ENCODE measurements around the gene PLCB3.
"Not testable (repeated sequence)": the region's sequence is repeated elsewhere in the genome, so short reads cannot be mapped to it uniquely, and the experiment has no call there.

Gene PLCB3

DNA sequence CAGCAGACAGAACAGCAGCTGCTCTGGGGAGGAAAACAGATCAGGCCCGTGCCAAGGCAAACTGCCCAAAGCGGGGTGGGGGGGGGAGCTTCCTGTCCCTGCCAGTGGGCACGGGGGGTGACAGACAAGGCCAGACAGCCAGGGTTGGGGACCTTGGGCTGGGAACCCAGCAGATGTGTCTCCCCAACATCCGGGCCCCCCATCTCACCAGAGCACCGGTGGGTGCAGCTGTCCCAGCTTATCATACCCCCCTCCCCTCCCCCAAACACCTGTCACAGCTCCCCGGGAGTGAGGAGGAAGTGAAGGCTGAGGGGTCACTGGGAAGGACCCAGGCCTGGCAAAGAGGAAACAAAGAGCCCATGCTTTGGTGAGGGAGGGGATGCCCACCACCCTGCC is 5.9 kb upstream of the PLCB3 start:
- TF ChIP-seq, protein P1, sequence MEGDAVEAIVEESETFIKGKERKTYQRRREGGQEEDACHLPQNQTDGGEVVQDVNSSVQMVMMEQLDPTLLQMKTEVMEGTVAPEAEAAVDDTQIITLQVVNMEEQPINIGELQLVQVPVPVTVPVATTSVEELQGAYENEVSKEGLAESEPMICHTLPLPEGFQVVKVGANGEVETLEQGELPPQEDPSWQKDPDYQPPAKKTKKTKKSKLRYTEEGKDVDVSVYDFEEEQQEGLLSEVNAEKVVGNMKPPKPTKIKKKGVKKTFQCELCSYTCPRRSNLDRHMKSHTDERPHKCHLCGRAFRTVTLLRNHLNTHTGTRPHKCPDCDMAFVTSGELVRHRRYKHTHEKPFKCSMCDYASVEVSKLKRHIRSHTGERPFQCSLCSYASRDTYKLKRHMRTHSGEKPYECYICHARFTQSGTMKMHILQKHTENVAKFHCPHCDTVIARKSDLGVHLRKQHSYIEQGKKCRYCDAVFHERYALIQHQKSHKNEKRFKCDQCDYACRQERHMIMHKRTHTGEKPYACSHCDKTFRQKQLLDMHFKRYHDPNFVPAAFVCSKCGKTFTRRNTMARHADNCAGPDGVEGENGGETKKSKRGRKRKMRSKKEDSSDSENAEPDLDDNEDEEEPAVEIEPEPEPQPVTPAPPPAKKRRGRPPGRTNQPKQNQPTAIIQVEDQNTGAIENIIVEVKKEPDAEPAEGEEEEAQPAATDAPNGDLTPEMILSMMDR (IDR thresholded peaks at IDR 0.05; ENCODE audit: low read depth, low read length): no peak
- Histone ChIP-seq H3K36me3 (peaks cover 29% of the 10 kb centered on the region), H3K4me3 (ENCODE audit: low read depth, low read length) (peak overlapping the region; percentile 61), H3K9me3 (ENCODE audit: severe bottlenecking) (no peaks in the 10 kb centered on the region), H3K27me3 (ENCODE audit: insufficient read depth, low read depth, severe bottlenecking) (no peaks in the 10 kb centered on the region), H3K27ac (peak overlapping the region; percentile 89)
- no peak for DNase-seq

DNA sequence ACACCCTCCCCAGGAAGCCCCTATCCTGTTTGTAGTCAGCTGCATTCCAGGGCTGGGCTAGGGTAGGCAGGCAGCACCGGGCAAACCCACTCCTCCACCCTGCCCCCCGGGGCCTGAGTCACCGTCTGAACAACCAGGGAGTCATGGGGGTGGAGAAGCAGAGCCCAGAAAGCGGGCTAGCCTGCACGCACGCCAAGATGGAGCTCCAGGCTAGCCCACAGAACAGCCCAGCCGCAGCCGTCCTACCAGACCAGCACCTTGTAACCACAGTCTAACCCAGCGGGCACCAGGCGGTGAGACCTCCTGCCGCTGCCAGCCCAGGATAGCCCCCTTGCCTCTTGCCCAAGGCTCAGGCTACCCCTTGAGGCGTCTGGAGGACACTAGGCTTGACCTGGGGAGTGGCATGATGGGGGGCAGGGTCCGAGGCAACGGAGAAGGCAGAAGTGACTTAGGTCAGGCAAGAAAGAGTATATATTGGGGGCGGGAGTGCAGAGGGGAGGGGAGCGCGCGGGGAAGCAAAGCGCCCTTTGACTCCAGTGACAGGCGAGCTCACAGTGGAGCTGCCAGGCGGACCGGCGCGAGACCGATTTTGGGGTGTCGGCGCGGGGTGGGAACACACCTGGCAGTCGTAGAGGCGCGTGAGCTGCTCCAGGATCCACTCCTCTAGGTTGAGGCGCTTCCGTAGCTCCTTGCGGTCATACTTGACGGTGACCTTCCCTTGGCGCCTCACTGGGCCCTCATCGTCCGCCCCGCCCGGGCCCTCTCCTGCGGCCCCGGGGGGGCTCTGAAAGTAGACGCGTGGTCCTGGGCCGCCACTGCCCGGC is 5.3 kb upstream of the PLCB3 start:
- Histone ChIP-seq H3K36me3 (peaks cover 29% of the 10 kb centered on the region), H3K9me3 (ENCODE audit: severe bottlenecking) (no peaks in the 10 kb centered on the region), H3K27me3 (ENCODE audit: insufficient read depth, low read depth, severe bottlenecking) (no peaks in the 10 kb centered on the region), H3K4me3 (ENCODE audit: low read depth, low read length) (peak overlapping the region; percentile 61), H3K27ac (peak overlapping the region; percentile 89)
- TF ChIP-seq, protein P1 (IDR thresholded peaks at IDR 0.05; ENCODE audit: low read depth, low read length): no peak
- DNase-seq: peak; percentile 45

DNA sequence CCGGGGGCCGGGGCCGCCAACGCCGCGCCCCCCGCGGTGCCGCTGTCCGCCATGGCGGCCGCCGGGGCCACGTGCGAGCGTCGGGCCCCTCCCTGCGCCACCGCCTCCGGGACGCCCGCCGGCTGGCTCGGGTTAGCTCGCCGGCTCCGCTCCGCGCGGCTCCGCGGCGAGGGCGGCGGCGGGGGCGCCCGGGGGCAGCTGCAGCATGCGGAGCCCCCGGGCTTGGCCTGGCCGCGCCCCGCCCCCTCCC is 4.8 kb upstream of the PLCB3 start:
- H3K4me3 ChIP-seq (ENCODE audit: low read depth, low read length): peak overlapping the region; percentile 61
- H3K9me3 ChIP-seq (ENCODE audit: severe bottlenecking); H3K27me3 ChIP-seq (ENCODE audit: insufficient read depth, low read depth, severe bottlenecking); DNase-seq: not testable (repeated sequence)
- H3K27ac ChIP-seq: peak overlapping the region; percentile 89
- peaks cover 29% of the 10 kb centered on the region for H3K36me3 ChIP-seq

DNA sequence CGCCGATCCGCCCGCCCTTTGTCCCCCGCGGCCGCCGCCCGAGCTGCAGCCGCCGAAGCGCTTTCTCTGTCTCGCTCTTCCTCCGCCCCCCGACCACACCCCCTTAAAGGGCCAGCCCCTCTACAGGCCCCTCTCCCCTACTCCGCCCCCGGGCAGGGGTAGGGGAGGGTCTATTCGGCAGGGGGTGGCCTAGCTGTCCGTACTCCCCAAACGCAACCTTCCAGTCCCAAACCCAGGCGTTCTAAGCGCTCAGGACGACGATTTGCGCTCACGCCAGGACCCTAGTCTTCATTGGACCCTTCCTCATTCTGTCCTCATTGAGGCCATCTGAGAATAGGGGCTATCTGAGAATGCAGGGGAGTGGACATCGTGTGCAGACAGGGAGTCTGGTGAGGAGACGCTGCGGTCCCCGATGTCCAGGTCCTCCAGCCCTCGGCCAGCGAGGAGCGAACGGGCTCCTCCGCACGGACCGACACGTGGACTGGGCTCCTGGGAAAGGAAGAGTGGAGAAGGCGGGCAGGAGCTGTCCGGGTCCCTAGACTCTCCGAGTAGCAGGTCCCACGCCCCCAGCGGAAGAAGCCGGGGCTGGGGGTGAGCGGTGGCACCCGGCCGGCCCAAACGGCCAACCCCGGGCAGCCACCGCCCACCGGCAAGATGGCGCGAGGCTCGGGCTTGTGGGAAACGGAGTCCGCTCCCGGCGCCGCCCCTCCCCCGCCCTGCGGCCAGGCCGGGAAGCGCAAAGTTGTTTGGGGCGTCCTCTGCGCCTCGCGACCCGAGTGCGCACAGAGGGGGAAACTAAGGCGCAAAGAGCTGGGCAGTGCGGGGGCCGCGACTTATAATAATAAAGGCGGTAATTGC is 4.2 kb upstream of the PLCB3 start, which contains the start of gene PPP1R14B:
Gene PPP1R14B (minus strand): TSS at position 73 of the 858 bp plus-strand sequence. CDS start 270 bp downstream, outside the sequence.
- Histone ChIP-seq H3K9me3 (ENCODE audit: severe bottlenecking) (no peaks in the 10 kb centered on the region), H3K4me3 (ENCODE audit: low read depth, low read length) (peak within 1 kb of the TSS; percentile 84), H3K27me3 (ENCODE audit: insufficient read depth, low read depth, severe bottlenecking) (no peaks in the 10 kb centered on the region), H3K36me3 (peaks cover 29% of the 10 kb centered on the region), H3K27ac (peak within 1 kb of the TSS; percentile 89)
- TF ChIP-seq, protein P1 (IDR thresholded peaks at IDR 0.05; ENCODE audit: low read depth, low read length): 0 out of 2 replicates have a peak, but pooled peaks have one; percentile 12
- peak; percentile 91 for DNase-seq

DNA sequence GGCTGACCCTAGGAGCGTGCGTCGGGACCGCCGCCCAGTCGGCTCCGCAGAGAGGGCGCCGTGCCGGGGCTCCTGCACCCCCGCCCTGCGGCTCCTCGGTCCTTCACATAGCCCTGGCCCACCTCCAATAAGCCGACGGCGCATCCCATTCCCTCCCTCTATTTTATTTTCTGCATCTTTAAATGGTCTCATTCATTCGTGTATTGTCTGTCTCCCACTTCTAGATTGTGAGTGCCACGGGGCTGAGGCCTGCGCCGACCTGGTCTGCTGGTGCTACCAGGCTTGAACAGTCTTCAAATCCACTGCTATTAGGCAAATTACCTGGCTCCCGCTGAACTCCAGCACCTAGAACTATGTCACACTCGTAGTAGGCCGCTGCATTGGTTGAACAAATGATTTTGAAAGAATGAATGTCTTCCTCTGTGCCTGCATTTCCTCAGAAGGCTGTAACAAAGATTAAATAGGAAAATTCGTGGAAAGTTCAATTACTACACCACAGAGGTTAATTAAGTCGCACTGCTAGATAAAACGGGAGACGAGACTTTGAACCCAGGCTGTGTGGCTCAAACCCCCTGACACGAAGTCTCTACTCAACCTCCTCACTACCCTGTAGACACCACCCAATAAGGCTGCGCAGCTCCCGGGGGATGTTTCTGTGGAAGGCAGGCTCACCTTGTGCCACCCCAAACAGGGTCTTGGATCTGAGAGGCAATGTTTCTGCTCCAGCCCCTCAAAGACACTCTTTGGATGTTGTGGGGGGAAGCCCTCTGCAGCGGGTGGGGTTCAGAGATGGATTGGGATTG is 3.4 kb upstream of the PLCB3 start:
- peak; percentile 39 for DNase-seq
- peaks cover 28% of the 10 kb centered on the region for H3K36me3 ChIP-seq
- H3K9me3 ChIP-seq (ENCODE audit: severe bottlenecking): no peaks in the 10 kb centered on the region
- peak overlapping the region; percentile 81 for H3K27ac ChIP-seq
- peak overlapping the region; percentile 84 for H3K4me3 ChIP-seq (ENCODE audit: low read depth, low read length)
- no peaks in the 10 kb centered on the region for H3K27me3 ChIP-seq (ENCODE audit: insufficient read depth, low read depth, severe bottlenecking)
- TF ChIP-seq, protein P1 (IDR thresholded peaks at IDR 0.05; ENCODE audit: low read depth, low read length): no peak
